GM18873 (cell line): ENCODE data around the gene ADAMTS10.
"Not testable (repeated sequence)": the region's sequence is repeated elsewhere in the genome, so short reads cannot be mapped to it uniquely, and the experiment has no call there.

Experiments
- ATAC-seq: cut with Tn5 transposase; IDR thresholded peaks from one replicate; pipeline ENCODE4 v1.9.1; 2021; ENCODE audit warnings: mild to moderate bottlenecking, moderate library complexity, moderate number of reproducible peaks; ENCODE audit not compliant: unreplicated experiment, low FRiP score

The ADAMTS10 gene

DNA sequence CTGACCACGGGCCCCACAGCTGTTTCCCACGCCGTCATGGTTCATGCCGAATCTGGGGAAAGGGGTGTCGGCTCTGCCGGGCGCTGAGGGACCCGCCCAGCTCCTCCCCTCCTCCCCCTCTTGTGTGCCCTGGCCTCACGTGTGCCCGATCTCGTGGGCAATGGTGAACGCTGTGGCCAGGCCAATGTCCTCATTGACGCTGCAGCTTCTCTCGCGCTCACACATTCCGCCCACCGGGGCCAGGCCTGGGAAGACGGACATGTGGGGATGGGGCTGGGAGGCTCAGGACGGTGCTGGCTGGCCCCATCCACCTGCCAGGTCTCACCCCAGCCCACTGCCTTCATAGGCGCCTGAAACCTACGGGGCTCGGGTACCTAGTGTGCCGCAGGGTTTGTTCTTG lies 14.3 kb downstream of the ADAMTS10 start:
- ATAC-seq: no peak

DNA sequence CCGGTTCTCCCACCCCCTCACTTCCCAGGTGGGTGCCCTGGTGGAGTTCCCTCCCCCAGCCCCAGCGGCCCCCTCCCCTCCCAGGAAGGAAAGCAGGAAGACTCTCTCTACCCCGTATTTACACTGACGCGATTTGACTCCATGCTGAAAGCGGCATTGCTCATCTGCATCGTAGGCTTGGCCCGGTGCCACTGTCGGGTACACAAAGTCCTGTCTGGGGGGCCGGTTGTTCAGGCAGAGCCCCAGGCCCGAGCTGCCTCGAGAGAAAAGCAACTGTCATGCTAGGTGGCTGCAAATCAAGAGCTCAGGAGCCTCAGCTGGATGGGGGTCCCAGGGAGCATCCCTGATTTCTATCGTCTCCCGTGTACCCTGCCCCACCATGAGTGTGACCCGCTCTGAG lies 14.9 kb downstream of the ADAMTS10 start:
- ATAC-seq: no peak

DNA sequence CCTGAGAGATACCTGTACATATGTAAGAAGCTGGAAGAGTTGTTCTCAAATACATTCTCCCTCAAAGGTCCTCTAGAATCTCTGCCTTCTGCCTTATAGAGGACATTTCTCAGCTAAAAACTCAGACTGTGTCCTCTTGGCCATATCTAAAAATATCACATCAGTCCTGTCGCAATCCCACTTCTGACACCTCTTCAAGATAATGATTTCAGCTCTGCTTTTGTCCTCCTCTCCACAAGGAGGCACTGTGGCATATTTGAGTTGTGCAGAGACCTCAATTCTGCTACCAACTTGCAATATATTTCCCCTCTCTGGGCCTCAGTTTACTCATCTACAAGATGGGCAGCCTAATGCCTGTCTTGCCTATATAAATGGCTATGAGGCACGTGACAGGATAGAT lies 16.6 kb downstream of the ADAMTS10 start:
- ATAC-seq: no peak

DNA sequence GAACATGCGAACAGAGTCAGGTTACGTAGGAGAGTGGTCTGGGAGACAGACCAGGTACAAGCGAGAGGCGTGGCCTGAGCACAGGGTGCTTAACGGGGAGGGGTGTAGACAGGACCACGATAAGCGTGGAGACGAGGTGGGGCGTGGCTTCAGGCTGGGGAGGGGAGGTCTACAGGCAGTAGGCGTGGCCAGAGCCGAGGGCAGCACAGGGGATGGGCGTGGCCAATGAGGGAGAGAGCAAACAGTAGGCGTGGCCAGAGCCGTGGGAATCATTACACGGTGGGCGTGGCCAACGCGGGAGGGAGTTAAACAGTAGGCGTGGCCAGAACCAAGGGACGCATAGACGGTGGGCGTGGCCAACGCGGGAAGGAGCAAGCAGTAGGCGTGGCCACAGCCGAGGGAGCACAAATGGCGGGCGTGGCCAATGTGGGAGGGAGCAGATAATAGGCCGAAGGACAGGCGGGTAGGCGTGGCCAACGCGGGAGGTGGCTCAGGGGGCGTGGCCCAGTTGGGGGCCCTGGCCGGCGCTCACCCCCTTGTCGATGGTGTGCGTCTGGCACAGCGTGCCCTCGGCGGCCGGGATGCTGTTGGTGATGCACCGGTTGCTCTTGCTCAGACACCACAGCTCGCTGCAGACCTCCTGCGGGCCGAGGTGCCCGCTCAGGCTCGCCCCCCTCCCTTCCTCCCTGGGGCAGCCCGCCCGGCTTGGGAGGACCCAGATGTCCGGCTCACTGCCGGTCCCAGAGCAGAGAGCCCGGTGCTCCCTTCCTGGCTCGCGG lies 18.1 kb downstream of the ADAMTS10 start:
- ATAC-seq: no peak

DNA sequence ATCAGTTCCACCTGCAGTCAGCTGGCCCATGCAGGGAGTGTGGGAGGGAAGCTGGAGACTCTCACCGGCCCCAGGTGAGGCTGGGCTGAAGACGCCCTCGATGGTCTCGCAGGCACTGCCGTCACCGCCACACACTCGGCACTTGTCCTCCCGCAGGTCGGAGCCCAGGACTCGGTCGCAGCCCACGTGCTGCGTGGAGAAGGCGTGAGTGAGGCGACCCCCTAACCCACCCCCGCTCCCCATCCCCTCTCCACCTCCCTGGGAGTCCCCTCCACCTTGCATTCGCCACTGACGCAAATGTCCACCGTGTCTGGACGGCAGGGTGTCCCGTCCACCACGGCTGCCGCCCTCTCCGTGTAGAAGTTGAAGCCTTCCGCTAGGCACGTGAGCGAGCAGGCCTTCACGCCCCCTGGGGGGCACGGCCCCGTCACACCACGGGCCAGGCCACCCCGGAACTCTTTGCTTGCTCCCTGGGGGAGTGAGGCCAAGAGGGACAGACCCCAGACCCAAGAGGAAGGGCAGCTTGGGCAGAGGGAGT lies 21.3 kb downstream of the ADAMTS10 start:
- no peak for ATAC-seq

DNA sequence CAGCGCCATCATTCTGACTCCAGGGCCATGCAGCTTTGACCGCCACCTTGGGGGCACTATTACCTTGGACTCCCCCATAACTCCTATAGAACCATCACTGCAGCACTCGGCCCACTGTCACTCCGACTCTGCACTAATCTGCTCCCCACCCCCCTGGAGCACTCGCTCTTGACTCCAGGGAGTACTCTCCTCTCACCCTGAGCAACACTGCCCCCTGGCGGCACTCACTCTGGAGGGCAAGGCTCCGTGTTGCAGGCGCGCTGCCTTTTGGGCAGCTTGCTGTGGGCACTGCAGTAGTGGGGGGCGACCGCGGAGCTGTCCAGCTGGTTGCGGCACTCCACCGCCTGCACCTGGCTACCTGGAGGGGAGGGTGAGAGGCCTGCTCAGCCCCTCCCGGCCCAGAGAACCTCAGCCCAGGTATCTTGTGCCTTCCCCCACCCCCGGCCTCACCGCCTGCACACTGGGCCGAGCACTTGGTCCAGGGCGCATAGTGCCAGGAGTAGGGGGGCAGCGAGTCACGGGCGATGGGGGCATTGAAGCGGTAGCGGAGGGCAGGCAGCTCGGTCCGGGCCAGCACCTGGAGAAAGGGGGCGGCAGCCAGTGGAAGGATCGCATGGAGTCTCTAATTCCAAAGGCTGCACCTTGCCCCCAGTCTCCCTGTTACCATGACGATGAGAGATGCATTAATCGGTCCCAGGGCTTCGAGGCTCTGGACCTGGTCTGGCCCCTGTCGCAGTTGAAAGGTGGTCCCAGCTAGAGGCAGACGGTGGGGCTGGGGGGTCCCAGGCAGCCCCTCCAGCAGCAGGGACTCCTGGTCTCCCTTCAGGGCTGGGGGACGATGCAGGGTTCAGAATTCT lies 24.4 kb downstream of the ADAMTS10 start:
- ATAC-seq: no peak

DNA sequence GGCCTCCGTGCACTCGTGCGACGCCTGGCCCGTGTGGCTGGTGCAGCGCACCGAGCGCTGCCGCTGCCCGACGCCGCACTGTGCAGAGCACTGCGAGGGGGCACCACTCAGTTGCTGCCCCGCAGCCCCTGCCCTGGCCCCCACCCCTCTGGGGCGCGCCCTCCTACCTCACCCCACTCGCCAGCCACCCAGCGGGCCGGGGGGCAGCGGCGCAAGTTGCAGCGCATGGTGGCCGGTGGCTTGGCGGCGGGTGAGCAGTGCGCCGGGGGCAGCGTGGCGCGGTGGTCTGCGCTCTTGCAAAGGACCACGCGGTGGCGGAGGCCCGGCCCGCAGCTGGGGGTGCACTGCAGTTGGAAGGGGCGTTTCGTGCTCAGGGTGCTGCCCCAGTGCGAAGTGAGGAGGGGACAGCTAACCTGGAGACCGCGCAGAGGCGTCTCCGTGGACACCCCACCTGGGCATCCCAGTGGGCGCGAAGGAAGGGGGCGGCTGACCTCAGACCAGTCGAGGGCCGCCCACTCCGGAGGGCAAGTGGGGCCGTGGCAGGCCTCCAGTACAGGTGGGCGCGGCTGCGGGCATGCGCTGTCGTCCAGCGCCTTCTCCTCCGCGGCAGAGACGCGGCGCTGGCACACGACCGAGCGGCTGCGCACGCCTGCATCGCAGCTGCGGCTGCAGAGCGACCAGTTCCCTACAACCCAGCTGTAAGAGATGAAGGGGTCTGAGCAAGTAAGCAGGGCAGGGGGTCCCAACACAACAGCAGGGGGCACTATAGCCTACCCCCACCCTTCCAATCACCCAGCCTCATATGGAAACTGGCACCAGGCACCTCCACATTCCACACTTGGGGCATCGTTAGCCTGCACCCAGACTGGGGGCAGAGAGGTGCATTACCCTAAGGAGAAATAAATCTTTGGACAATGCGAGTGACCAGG lies 25.3 kb downstream of the ADAMTS10 start:
- no peak for ATAC-seq

DNA sequence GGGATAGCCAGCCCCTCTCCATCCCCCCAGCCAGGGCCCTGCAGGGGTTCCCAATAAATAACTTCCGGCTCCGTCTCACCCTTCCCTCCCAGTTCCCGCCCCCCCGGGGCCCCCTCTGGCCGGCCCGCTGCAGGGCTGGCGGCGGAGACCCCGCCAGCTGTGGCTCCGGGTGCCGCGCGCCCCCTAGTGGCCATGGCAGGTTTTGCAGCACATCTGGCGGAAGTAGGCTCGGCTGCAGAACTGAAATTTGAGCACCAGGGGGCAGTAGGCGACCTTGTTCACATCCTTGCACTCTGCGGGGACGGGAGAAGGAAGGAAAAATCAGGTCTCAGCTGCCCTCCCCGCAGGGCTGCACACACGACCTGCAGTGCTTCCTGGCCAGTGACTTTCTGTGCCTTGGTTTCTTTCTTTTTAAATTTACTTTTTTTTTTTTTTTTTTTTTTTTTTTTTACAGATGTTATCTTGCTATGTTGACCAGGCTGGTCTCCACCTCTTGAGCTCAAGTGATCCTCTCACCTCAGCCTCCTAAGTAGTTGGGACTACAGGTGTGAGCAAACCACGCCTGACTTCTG lies 29.7 kb downstream of the ADAMTS10 start:
- ATAC-seq: no peak

DNA sequence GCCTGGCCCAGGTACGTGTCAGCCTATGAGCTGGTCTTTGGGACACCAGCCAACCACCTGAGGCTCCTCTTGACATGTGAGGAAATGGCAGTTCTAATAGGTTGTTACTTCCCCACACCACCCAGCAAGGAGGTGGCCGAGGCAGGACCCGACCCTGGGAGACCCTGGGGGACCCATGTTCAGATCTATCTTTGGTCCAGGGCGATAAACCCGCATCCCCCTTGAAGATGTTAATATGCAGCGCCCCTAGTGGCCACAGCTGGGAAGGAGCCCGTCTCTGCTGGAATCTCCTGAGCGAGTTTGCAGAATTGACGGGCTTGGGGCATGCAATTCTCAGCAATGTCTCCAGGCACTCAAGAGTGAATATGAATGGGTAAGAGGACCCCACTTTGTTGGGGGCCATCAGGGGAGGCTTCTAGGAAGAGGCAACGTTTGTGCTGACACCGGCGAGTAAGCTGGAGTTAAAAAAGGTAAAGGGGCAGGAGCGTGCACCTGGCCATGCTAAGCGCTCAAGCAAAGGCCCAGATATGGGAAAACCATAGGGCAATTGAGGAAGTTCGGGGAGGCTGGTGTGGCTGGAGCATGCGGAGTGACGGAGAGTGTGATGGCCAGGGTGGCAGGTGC lies 31.8 kb downstream of the ADAMTS10 start:
- ATAC-seq: no peak

DNA sequence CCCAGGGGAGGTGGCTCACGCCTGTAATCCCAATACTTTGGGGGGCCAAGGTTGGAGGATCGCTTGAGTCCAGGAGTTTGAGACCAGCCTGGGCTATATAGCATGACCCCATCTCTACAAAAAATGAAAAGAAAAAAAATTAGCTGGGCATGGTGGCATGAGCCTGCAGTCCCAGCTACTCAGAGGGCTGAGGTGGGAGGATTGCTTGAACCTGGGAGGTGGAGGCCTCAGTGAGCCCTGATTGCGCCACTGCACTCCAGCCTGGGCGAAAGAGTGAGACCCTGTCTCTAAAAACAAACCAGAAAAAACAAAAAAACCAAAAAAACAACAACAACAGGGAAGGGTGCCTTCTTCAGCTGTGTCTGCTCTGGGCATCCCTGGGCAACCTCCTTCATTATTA lies 32.8 kb downstream of the ADAMTS10 start:
- no peak for ATAC-seq

DNA sequence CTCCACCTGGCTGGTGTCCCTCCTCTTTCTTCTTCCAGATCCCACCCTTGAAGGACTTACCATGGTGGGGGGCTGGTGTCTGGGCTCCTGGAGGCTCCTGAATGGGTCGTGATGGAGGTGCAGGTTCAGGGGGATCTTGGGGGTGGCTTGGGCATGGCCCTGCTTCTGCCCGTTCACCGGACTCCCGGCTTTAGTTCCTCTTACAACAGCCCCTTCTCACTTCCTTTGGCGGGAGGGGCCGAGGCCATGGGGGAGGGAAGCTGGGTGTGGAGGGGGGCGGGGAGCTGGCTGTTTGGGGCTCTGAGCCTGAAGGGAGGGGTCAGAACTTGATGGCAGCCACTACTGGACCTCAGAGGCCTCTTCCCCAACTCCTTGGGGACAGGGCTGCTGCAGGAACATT lies 33.3 kb downstream of the ADAMTS10 start, which contains the start of gene MYO1F:
TSS of gene MYO1F (minus strand) at position 196 of the 400 bp plus-strand sequence. CDS start at position 63, 133 bp downstream.
- ATAC-seq: no peak

DNA sequence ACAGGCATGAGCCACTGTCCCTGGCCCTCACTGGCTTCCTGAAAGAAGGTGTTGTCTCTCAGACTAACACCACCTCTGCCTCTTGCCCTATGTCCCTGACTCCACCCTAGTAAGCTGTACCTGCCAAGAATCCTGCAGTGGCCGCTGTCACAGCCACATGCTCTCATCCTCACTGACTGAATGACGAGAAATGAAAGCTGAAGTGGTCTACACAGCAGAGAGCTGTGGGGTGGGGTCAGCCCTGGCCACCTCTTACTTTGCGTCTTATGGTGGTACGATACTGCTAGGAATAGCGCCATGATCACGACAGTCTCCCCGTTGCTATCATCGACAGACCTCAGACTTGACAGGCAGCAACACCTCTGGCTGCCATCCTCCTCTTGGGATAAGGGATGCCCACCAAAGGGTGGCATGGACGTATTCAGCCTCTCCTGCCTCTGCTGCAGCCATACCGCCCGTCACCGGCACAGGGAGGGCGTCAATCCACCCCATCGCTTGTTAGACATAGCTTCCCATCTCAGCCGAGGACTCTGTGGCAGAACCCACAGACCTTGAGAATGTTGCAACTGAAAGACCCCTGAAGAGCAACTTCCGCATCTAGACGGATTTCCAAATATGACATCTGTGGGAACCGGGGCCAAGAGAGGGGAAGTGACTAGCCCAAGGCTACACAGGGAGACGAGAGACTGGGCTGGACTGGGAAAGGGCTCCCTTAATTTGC lies 34.1 kb downstream of the ADAMTS10 start:
- no peak for ATAC-seq

DNA sequence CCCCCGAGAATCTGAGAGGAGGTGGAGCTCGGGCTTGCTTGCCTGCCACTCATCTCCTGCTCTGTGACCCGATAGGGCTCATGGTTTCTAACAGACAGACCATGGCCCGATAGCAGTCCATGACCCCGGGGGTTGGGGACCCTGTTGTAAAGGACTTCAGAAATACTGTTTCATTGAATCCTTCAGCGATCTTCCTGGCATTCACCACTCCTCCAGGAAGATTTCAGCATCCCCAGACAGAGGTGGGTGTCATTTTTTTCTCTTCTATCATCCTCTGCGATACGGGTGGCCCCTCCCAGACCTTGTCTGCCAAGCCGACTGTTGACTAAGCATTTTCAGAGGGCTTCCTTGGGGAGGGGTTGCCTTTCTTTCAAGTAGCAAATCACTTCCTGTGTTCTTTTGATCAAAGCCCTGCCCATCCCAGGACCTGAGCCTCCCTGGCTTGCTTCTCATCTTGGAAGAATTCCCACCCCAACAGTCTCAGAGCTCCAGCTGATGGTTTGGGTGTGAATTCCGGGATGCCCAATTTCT lies 35.0 kb downstream of the ADAMTS10 start:
- ATAC-seq: no peak

DNA sequence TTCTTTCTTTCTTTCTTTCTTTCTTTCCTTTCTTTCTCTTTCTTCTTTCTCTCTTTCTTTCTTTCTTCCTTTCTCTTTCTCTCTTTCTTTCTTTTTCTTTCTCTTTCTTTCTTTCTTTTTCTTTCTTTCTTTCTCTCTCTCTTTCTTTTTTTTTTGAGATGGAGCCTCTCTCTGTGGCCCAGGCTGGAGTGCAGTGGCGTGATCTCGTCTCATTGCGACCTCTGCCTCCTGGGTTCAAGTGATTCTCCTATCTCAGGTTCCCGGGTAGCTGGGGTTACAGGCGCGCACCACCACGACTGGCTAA lies 35.9 kb downstream of the ADAMTS10 start:
- not testable (repeated sequence) for ATAC-seq

DNA sequence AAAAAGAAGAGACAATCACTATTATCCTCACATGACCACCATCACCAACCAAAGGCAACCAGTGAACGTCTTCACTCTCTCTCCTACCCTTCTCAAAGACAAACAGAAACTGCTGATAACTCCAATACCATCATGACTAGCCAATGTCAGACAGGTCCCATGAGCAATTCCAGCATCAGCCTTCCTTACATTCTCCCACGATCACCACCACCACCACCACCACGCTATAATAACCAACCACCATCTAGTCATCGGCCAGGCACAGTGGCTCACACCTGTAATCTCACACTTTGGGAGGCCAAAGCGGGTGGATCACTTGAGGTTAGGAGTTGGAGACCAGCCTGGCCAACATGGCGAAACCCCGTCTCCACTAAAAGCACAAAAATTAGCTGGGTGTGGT lies 37.2 kb downstream of the ADAMTS10 start:
- ATAC-seq: no peak

DNA sequence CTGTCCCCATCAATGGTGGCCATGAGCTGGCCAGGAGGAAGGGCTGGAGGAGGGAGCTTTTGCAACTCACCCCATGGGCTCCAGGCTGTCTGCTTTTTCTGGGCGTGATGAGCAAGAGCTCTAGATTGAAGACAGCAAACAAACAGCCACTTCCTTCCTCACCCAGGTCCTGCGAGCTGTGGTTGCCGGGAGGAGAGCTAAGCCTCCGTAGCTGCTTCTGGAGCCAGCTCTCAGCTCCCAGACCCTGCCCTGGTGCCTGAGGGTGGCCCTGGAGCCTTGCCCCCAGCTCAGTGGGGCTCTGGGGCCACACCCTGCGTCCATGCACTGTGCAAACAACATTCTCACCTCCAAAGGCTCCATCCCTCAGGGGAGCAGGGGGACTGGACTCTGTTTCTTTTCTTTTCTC lies 39.5 kb downstream of the ADAMTS10 start:
- no peak for ATAC-seq

DNA sequence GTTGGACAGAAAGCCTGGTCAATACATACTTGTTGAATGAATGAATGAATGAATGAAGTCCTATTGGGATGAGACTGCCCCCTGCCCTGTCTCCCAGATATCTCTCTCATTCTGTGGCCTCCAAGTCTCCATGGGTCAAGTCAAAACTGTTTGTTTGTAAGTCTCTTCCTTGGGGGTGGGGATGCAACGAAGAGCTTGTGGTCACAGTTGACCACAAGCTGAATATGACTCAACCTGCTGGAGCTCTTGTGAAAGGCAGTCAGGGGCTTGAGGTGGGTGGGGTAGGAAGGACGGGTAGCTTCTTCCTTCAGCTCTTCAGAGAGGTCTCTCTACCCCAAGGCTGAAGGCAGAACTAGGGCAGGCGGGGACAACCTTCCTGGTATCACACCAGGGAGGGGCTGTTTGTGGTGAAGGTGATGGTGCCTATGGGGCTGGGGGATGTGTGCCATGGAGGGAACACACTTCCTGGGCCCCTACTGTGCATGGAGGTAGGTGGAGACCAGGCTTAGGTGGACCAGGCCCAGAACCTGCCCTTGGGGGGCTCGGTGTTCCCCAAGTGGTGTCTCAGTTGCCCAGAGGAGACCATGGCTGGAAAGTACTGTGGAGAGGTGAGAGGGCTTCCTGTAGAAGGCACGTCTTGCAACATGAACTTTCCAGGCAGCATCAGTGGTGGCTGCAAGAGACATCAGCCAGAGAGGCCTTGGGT lies 41.3 kb downstream of the ADAMTS10 start:
- ATAC-seq: peak; percentile 49

DNA sequence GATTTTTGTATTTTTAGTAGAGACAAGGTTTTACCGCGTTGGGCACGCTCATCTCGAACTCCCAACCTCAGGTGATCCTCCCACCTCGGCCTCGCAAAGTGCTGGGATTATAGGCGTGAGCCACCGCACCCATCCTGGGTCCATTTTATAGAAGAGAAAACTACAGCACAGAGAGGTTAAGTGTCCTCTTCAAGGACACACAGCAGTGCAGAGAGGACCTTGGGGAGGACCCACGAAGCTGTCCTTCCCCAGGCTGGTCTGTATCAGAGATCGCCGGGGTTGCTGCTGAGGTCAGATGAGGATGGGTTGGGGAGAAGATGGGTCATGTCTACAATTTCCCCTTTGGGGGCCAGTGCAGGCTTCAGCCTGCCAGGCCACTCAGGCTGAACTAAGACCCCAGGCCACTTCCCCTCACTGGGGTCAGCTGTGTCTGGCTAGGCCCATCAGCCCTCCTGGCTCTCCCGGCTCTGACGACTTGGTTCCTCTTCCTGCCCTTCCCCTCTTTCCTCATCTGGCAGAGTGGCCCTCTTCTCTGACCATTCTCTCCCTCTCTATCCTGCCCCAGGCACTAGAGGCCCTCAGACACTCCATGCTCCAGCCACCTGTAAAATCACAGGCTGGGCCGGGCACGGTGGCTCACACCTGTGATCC lies 42.9 kb downstream of the ADAMTS10 start:
- ATAC-seq: no peak
